AG08395 (cell line): ENCODE measurements around the gene CHCHD5.
"Not testable (repeated sequence)": the region's sequence is repeated elsewhere in the genome, so short reads cannot be mapped to it uniquely, and the experiment has no call there.

Experiments used
- DNase-seq: peaks from one replicate; pipeline ENCODE4 v3.0.0; 2012; ENCODE audit warnings: mixed read lengths, low spot score

CHCHD5 gene

GRCh38 chr2:112584134-112584890 lies at the start of gene CHCHD5:
Gene CHCHD5, plus strand, starts transcription at chr2:112584609. Its CDS starts 39 bp downstream, at chr2:112584648.
- peak; percentile 94 for DNase-seq

GRCh38 chr2:112534826-112535225 lies 49.6 kb upstream of the CHCHD5 start:
- no peak for DNase-seq

- not testable (repeated sequence) for DNase-seq
Measured at GRCh38 chr2:112536665-112537064, 47.7 kb upstream of the CHCHD5 start.

- DNase-seq, result no peak
Measured at GRCh38 chr2:112539306-112539705, 45.1 kb upstream of the CHCHD5 start.

GRCh38 chr2:112540906-112541305 lies 43.5 kb upstream of the CHCHD5 start:
- DNase-seq, result no peak

GRCh38 chr2:112541315-112542122 lies 42.9 kb upstream of the CHCHD5 start:
- DNase-seq, result peak; percentile 76

- DNase-seq, result peak; percentile 80
Measured at GRCh38 chr2:112542123-112542983, 42.1 kb upstream of the CHCHD5 start, which contains the start of gene POLR1B. Gene POLR1B, plus strand, starts transcription at chr2:112542465. Its CDS starts 30 bp downstream, at chr2:112542495.

GRCh38 chr2:112542984-112543661 lies 41.3 kb upstream of the CHCHD5 start:
- DNase-seq, result peak; percentile 6

GRCh38 chr2:112547333-112547732 lies 37.1 kb upstream of the CHCHD5 start:
- no peak for DNase-seq

GRCh38 chr2:112548980-112549379 lies 35.4 kb upstream of the CHCHD5 start:
- no peak for DNase-seq

- DNase-seq, result no peak
Measured at GRCh38 chr2:112566104-112566503, 18.3 kb upstream of the CHCHD5 start.

GRCh38 chr2:112566508-112566907 lies 17.9 kb upstream of the CHCHD5 start:
- not testable (repeated sequence) for DNase-seq

- no peak for DNase-seq
Measured at GRCh38 chr2:112572005-112572404, 12.4 kb upstream of the CHCHD5 start.

- DNase-seq, result peak; percentile 29
Measured at GRCh38 chr2:112577756-112578155, 6.7 kb upstream of the CHCHD5 start.

- DNase-seq, result peak; percentile 36
Measured at GRCh38 chr2:112579241-112579640, 5.2 kb upstream of the CHCHD5 start.

GRCh38 chr2:112580084-112580483 lies 4.3 kb upstream of the CHCHD5 start:
- DNase-seq, result no peak

GRCh38 chr2:112582314-112582746 lies 2.1 kb upstream of the CHCHD5 start:
- peak; percentile 42 for DNase-seq

GRCh38 chr2:112583497-112584133 lies 794 bp upstream of the CHCHD5 start:
- no peak for DNase-seq

GRCh38 chr2:112584891-112585250 lies 462 bp downstream of the CHCHD5 start:
- DNase-seq, result no peak

GRCh38 chr2:112585400-112585799 lies 991 bp downstream of the CHCHD5 start:
- DNase-seq, result no peak

- DNase-seq, result no peak
Measured at GRCh38 chr2:112585873-112586464, 1.6 kb downstream of the CHCHD5 start.
